Panc1 (cell line): Measurements from ENCODE around the gene PLA1A. TPM values are rescaled to one million over a fixed set of nuclear protein-coding genes. Genes with fewer than 3 reads are reported as not detected.

ENCODE experiments used
- ATAC-seq: fragments of 200-7000 bp; cut with Tn5 transposase; 2 replicates; pipeline ENCODE4 v1.9.1; 2020; ENCODE audit warnings: mild to moderate bottlenecking, moderate library complexity
- BruUV-seq: library from RNA; stranded (reverse); fragments of 400-500 nt; replicated peaks from 2 replicates; lab custom pipeline; 2021; lab: Mats Ljungman, UMichigan
- CTCF ChIA-PET: fragments of 300-600 bp; sonication (Branson Sonifier 250); formaldehyde crosslinking; loops from one replicate; lab custom pipeline; 2022; ENCODE audit warnings: antibody characterized with exemption; lab: Charles Lee
- POLR2A ChIA-PET: fragments of 300-600 bp; sonication (Branson Sonifier 250); formaldehyde crosslinking; loops from one replicate; lab custom pipeline; 2022; ENCODE audit warnings: antibody characterized with exemption; lab: Charles Lee
- DNase-seq: peaks from one replicate; pipeline ENCODE4 v3.0.0-alpha.2; 2010; ENCODE audit warnings: low read depth, low spot score
- H3K27ac ChIP-seq: 2 replicates; pipeline ENCODE4 v1.5.1; 2011; ENCODE audit warnings: mild to moderate bottlenecking, low read length, inconsistent platforms
- H3K27me3 ChIP-seq: fragments of 200-500 bp; sonication (Bioruptor generic); 2 replicates; pipeline ENCODE4 v1.6.0; 2014; ENCODE audit warnings: low read length, inconsistent platforms; ENCODE audit not compliant: control insufficient read depth, insufficient read depth
- H3K36me3 ChIP-seq: fragments of 200-500 bp; sonication (Bioruptor generic); 2 replicates; pipeline ENCODE4 v1.5.1; 2014; ENCODE audit warnings: inconsistent platforms, mild to moderate bottlenecking, low read length, moderate library complexity; ENCODE audit not compliant: control insufficient read depth, insufficient read depth
- H3K4me1 ChIP-seq: 2 replicates; pipeline ENCODE4 v1.5.1; 2011; ENCODE audit warnings: inconsistent platforms, mild to moderate bottlenecking, low read length, moderate library complexity; ENCODE audit not compliant: control insufficient read depth, insufficient read depth
- H3K4me3 ChIP-seq, 2 experiments: 2 replicates each; pipeline ENCODE4 v1.5.1; 2011 to 2012; ENCODE audit warnings: low read depth in 2 of 2, low read length in 2 of 2, mild to moderate bottlenecking in 2 of 2, inconsistent platforms in 1 of 2, moderate library complexity in 1 of 2
- H3K9me3 ChIP-seq: fragments of 200-500 bp; sonication (Bioruptor generic); 2 replicates; pipeline ENCODE4 v1.5.1; 2014; ENCODE audit warnings: low read depth, mild to moderate bottlenecking, inconsistent platforms, low read length, moderate library complexity; ENCODE audit not compliant: control insufficient read depth, insufficient read depth
- CTCF ChIP-seq: fragments of 450-650 bp; IDR thresholded peaks from 2 replicates; pipeline ENCODE4 v1.5.1; 2017; ENCODE audit warnings: mild to moderate bottlenecking
- POLR2AphosphoS5 ChIP-seq: IDR thresholded peaks from 2 replicates; pipeline ENCODE4 v1.6.1; 2012; ENCODE audit warnings: mild to moderate bottlenecking, low read depth, low read length, moderate library complexity
- SIN3A ChIP-seq: IDR thresholded peaks from 2 replicates; pipeline ENCODE4 v1.6.1; 2012; ENCODE audit warnings: low read depth, mild to moderate bottlenecking, low read length, moderate library complexity, borderline replicate concordance; ENCODE audit not compliant: insufficient read depth
- TCF7L2 ChIP-seq: IDR thresholded peaks from 2 replicates; pipeline ENCODE4 v1.6.1; 2011; ENCODE audit warnings: mild to moderate bottlenecking, low read depth, low read length, inconsistent platforms
- in situ Hi-C: cut with HindIII; loops from 2 replicates; pipeline ENCODE4 v1.10.0; 2016; ENCODE audit warnings: low sequenced_read_pairs, low pct_unique_long_range_greater_than_20kb
- intact Hi-C: fragments of 100-400 bp; cut with micrococcal nuclease; formaldehyde crosslinking; loops from one replicate; pipeline ENCODE4 v1.10.0; 2022; ENCODE audit not compliant: unreplicated experiment
- total RNA-seq: library from RNA; stranded (reverse); gene quantifications from one replicate; pipeline ENCODE4 v1.2.1, GENCODE V29; 2021; ENCODE audit not compliant: unreplicated experiment
- TF ChIP-seq, protein P1 (sequence below), 2 experiments: IDR thresholded peaks; 2 replicates each; pipeline ENCODE4 v1.6.1; 2011 to 2012; ENCODE audit warnings: low read depth in 2 of 2, control low read depth in 1 of 2, low read length in 1 of 2, mild to moderate bottlenecking in 1 of 2, moderate library complexity in 1 of 2; ENCODE audit not compliant: insufficient read depth in 1 of 2

The PLA1A gene
- total RNA-seq, 1 experiment from 2014 or later = not detected

- H3K4me1 ChIP-seq = no peaks in the 10 kb centered on the region
- ATAC-seq = no peak
- in situ Hi-C loops = no loop called here
Measured at GRCh38 chr3:119664370-119664769, 66.7 kb downstream of the PLA1A start.

GRCh38 chr3:119664850-119665379 lies 67.2 kb downstream of the PLA1A start:
- intact Hi-C loops (no loop called here), in situ Hi-C loops (no loop called here)
- no peaks in the 10 kb centered on the region for H3K4me1 ChIP-seq
- H3K9me3 ChIP-seq = no peaks in the 10 kb centered on the region
- H3K27ac ChIP-seq = no peak overlapping the region
- no TSS peak for BruUV-seq
- ATAC-seq = no peak
- no peak overlapping the region for H3K4me3 ChIP-seq
- no peak for DNase-seq
- CTCF ChIA-PET = no interaction called here
- POLR2A ChIA-PET = no interaction called here
- H3K36me3 ChIP-seq = peaks cover 17% of the 10 kb centered on the region
- no peak for TF ChIP-seq SIN3A
- TF ChIP-seq, protein P1, sequence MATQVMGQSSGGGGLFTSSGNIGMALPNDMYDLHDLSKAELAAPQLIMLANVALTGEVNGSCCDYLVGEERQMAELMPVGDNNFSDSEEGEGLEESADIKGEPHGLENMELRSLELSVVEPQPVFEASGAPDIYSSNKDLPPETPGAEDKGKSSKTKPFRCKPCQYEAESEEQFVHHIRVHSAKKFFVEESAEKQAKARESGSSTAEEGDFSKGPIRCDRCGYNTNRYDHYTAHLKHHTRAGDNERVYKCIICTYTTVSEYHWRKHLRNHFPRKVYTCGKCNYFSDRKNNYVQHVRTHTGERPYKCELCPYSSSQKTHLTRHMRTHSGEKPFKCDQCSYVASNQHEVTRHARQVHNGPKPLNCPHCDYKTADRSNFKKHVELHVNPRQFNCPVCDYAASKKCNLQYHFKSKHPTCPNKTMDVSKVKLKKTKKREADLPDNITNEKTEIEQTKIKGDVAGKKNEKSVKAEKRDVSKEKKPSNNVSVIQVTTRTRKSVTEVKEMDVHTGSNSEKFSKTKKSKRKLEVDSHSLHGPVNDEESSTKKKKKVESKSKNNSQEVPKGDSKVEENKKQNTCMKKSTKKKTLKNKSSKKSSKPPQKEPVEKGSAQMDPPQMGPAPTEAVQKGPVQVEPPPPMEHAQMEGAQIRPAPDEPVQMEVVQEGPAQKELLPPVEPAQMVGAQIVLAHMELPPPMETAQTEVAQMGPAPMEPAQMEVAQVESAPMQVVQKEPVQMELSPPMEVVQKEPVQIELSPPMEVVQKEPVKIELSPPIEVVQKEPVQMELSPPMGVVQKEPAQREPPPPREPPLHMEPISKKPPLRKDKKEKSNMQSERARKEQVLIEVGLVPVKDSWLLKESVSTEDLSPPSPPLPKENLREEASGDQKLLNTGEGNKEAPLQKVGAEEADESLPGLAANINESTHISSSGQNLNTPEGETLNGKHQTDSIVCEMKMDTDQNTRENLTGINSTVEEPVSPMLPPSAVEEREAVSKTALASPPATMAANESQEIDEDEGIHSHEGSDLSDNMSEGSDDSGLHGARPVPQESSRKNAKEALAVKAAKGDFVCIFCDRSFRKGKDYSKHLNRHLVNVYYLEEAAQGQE (IDR thresholded peaks at IDR 0.05; ENCODE audit: insufficient read depth in 1 of 2, low read depth in 2 of 2, low read length in 1 of 2) = no peak
- no peak for TF ChIP-seq CTCF
- no peak for TF ChIP-seq POLR2AphosphoS5
- TF ChIP-seq TCF7L2 = no peak
- H3K27me3 ChIP-seq = no peaks in the 10 kb centered on the region

More at GRCh38 chr3:119664370-119664769, 66.7 kb downstream of the PLA1A start:
- no peak for TF ChIP-seq POLR2AphosphoS5
- no peak for TF ChIP-seq CTCF
- TF ChIP-seq SIN3A = no peak
- TF ChIP-seq, protein P1 (IDR thresholded peaks at IDR 0.05; ENCODE audit: insufficient read depth in 1 of 2, low read depth in 2 of 2, low read length in 1 of 2) = no peak
- TF ChIP-seq TCF7L2 = no peak
- Histone ChIP-seq H3K27ac (no peak overlapping the region), H3K36me3 (peaks cover 13% of the 10 kb centered on the region), H3K9me3 (no peaks in the 10 kb centered on the region), H3K27me3 (no peaks in the 10 kb centered on the region), H3K4me3 (no peak overlapping the region)
- ChIA-PET POLR2A (no interaction called here), CTCF (no interaction called here)
- DNase-seq = no peak
- BruUV-seq = no TSS peak
- intact Hi-C loops = no loop called here
